Measurements from ENCODE around the gene RPA3.

DNA sequence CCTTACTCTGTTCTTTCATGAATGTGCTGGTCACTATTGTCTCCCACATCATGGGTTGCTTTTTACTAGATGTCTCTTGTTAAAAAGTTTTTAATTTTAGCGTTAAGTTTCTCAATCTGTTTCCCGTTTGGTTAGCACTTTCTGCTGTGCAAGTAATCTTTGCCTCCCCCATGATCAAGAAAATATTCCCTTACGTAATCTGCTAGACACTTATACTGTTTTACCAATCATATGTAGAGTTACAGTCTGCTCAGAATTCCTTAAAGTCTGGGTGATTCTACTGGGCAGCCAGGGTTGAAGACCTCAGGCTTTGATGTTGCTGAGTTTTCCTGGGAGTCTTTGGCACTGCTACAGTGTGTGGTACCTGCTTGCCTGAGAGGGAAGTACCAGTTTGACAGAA is 38.2 kb upstream of the RPA3 start:
- TF ChIP-seq, protein P1, sequence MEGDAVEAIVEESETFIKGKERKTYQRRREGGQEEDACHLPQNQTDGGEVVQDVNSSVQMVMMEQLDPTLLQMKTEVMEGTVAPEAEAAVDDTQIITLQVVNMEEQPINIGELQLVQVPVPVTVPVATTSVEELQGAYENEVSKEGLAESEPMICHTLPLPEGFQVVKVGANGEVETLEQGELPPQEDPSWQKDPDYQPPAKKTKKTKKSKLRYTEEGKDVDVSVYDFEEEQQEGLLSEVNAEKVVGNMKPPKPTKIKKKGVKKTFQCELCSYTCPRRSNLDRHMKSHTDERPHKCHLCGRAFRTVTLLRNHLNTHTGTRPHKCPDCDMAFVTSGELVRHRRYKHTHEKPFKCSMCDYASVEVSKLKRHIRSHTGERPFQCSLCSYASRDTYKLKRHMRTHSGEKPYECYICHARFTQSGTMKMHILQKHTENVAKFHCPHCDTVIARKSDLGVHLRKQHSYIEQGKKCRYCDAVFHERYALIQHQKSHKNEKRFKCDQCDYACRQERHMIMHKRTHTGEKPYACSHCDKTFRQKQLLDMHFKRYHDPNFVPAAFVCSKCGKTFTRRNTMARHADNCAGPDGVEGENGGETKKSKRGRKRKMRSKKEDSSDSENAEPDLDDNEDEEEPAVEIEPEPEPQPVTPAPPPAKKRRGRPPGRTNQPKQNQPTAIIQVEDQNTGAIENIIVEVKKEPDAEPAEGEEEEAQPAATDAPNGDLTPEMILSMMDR (IDR thresholded peaks at IDR 0.05), result no peak
- no peak for TF ChIP-seq EZH2 (IDR thresholded peaks at IDR 0.05)

Data from neural progenitor cell (in vitro differentiated cells).